ENCODE results near the gene TMEM30A. TPM values are rescaled to one million over a fixed set of nuclear protein-coding genes. Genes with fewer than 3 reads are reported as not detected.

Gene TMEM30A
- total RNA-seq, 2 donors from 2014 or later: 47.7 to 59.4 TPM

- Mint-ChIP-seq H3K27me3 (ENCODE audit: insufficient read depth) (no peaks in the 10 kb centered on the region), H3K9me3 (no peaks in the 10 kb centered on the region), H3K36me3 (ENCODE audit: low read depth) (no peaks in the 10 kb centered on the region), H3K27ac (no peak overlapping the region), H3K4me1 (no peaks in the 10 kb centered on the region), H3K4me3 (no peak overlapping the region)
- H3K36me3 ChIP-seq (ENCODE audit: control insufficient read depth, insufficient read depth, low read length): no peaks in the 10 kb centered on the region
- no peak overlapping the region for H3K4me3 ChIP-seq (ENCODE audit: low read length)
- TF ChIP-seq, protein P1, sequence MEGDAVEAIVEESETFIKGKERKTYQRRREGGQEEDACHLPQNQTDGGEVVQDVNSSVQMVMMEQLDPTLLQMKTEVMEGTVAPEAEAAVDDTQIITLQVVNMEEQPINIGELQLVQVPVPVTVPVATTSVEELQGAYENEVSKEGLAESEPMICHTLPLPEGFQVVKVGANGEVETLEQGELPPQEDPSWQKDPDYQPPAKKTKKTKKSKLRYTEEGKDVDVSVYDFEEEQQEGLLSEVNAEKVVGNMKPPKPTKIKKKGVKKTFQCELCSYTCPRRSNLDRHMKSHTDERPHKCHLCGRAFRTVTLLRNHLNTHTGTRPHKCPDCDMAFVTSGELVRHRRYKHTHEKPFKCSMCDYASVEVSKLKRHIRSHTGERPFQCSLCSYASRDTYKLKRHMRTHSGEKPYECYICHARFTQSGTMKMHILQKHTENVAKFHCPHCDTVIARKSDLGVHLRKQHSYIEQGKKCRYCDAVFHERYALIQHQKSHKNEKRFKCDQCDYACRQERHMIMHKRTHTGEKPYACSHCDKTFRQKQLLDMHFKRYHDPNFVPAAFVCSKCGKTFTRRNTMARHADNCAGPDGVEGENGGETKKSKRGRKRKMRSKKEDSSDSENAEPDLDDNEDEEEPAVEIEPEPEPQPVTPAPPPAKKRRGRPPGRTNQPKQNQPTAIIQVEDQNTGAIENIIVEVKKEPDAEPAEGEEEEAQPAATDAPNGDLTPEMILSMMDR (conservative IDR thresholded peaks at IDR 0.05): no peak
- H3K27ac ChIP-seq (ENCODE audit: low read depth, low read length): no peak overlapping the region
- no peaks in the 10 kb centered on the region for H3K9me3 ChIP-seq (ENCODE audit: control insufficient read depth, low read length)
- no peaks in the 10 kb centered on the region for H3K27me3 ChIP-seq (ENCODE audit: control insufficient read depth, insufficient read depth, low read length, poor library complexity, severe bottlenecking)
- no peak overlapping the region for H3K9ac ChIP-seq (ENCODE audit: extremely low read depth, low read length, poor library complexity, severe bottlenecking)
- WGBS, 2 experiments (ENCODE audit: insufficient coverage in 1 of 2, insufficient read length in 1 of 2): 88% methylated on average over 4 of the region's 4 CpGs; no CpG with 5 or more reads in 1 of the 2 experiments
- H3K4me1 ChIP-seq (ENCODE audit: control insufficient read depth, insufficient read depth, low read length): no peaks in the 10 kb centered on the region
- DNase-seq: no peak
These were observed 63.5 kb downstream of the TMEM30A start for GRCh38 chr6:75221116-75221515.

DNA sequence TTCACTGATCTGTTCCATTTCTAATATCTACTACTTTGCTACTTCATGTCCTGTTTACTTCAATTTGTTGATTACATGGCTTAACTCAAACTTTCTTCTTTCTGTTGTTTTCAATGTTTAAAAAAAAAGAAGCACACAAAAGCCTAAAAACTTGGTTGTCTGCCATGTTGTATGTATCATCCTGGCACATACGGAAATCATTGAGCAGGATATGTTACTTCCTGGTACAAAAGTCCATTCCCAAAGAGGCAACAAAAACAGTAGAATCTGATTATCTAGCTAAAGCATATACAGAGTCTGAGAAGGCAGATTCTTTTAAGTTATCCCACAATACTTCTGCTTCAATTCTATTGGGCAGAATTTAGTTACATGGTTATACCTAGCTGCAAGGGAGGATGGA, 64.2 kb downstream of the TMEM30A start:
- DNase-seq: no peak
- H3K27me3 ChIP-seq (ENCODE audit: control insufficient read depth, insufficient read depth, low read length, poor library complexity, severe bottlenecking): no peaks in the 10 kb centered on the region
- WGBS, 2 experiments (ENCODE audit: insufficient coverage in 1 of 2, insufficient read length in 1 of 2): 94 to 100% methylated on average over 1 of the region's 1 CpG
- no peak overlapping the region for H3K9ac ChIP-seq (ENCODE audit: extremely low read depth, low read length, poor library complexity, severe bottlenecking)
- no peaks in the 10 kb centered on the region for H3K9me3 ChIP-seq (ENCODE audit: control insufficient read depth, low read length)
- no peaks in the 10 kb centered on the region for H3K36me3 ChIP-seq (ENCODE audit: control insufficient read depth, insufficient read depth, low read length)
- H3K9me3 Mint-ChIP-seq: no peaks in the 10 kb centered on the region
- H3K36me3 Mint-ChIP-seq (ENCODE audit: low read depth): no peaks in the 10 kb centered on the region
- no peak overlapping the region for H3K4me3 ChIP-seq (ENCODE audit: low read length)
- TF ChIP-seq, protein P1 (conservative IDR thresholded peaks at IDR 0.05): no peak
- H3K27ac Mint-ChIP-seq: no peak overlapping the region
- no peak overlapping the region for H3K27ac ChIP-seq (ENCODE audit: low read depth, low read length)
- no peaks in the 10 kb centered on the region for H3K4me1 ChIP-seq (ENCODE audit: control insufficient read depth, insufficient read depth, low read length)
- H3K4me3 Mint-ChIP-seq: no peak overlapping the region
- no peaks in the 10 kb centered on the region for H3K27me3 Mint-ChIP-seq (ENCODE audit: insufficient read depth)
- no peaks in the 10 kb centered on the region for H3K4me1 Mint-ChIP-seq

DNA sequence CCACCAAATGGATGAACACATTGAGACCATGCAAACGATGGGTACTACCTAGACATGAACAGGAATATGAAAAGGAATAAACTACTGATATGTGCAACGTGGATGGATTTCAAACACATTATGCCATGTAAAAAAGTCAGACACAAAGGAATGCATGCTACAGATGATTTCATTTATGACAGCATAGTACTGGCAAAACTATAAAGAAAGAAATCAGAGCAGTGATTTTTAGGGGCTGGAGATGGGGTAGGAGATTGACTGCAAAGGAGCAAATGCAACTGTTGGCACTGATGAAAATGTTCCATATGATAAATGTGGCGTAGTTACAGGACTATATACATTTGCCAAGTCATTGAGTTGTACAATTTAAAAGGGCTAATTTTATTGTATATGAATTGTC, 65.3 kb downstream of the TMEM30A start:
- H3K9me3 Mint-ChIP-seq: no peaks in the 10 kb centered on the region
- WGBS, 2 experiments (ENCODE audit: insufficient coverage in 1 of 2, insufficient read length in 1 of 2): 80 to 82% methylated on average over 3 of the region's 3 CpGs
- H3K4me1 ChIP-seq (ENCODE audit: control insufficient read depth, insufficient read depth, low read length): no peaks in the 10 kb centered on the region
- H3K4me1 Mint-ChIP-seq: no peaks in the 10 kb centered on the region
- H3K4me3 Mint-ChIP-seq: no peak overlapping the region
- no peaks in the 10 kb centered on the region for H3K9me3 ChIP-seq (ENCODE audit: control insufficient read depth, low read length)
- no peaks in the 10 kb centered on the region for H3K27me3 Mint-ChIP-seq (ENCODE audit: insufficient read depth)
- no peak for DNase-seq
- H3K27me3 ChIP-seq (ENCODE audit: control insufficient read depth, insufficient read depth, low read length, poor library complexity, severe bottlenecking): no peaks in the 10 kb centered on the region
- H3K27ac ChIP-seq (ENCODE audit: low read depth, low read length): no peak overlapping the region
- H3K36me3 Mint-ChIP-seq (ENCODE audit: low read depth): no peaks in the 10 kb centered on the region
- no peak overlapping the region for H3K9ac ChIP-seq (ENCODE audit: extremely low read depth, low read length, poor library complexity, severe bottlenecking)
- TF ChIP-seq, protein P1 (conservative IDR thresholded peaks at IDR 0.05): no peak
- no peak overlapping the region for H3K4me3 ChIP-seq (ENCODE audit: low read length)
- H3K36me3 ChIP-seq (ENCODE audit: control insufficient read depth, insufficient read depth, low read length): no peaks in the 10 kb centered on the region
- H3K27ac Mint-ChIP-seq: no peak overlapping the region

All from endodermal cell (in vitro differentiated cells).